GM21825 (cell line): ENCODE data around the gene USP21.

Experiments
- ATAC-seq: cut with Tn5 transposase; IDR thresholded peaks from one replicate; pipeline ENCODE4 v1.9.1; 2021; ENCODE audit warnings: mild to moderate bottlenecking, moderate library complexity; ENCODE audit not compliant: unreplicated experiment

The USP21 gene

GRCh38 chr1:161209790-161210409 is 50.6 kb downstream of the USP21 start:
- peak; percentile 77 for ATAC-seq

DNA sequence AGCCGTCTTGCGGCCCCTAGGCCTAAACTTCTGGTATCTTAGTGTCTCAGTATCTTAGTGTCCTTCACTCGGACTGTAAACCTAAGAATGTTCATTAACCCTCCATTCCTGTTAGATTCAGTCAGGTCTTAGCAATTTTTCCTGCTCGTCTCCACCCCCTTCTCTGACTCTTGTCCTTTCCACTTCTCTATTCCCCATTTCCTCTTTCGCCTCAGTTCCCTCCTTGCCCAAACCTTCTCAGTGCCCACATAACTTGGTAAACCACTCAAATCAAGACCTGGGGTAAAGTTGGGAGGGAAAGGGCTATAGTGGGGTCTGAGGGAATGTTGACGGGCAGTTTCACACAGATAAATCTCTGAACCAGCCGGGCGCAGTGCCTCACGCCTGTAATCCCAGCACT is 55.1 kb downstream of the USP21 start:
- no peak for ATAC-seq

DNA sequence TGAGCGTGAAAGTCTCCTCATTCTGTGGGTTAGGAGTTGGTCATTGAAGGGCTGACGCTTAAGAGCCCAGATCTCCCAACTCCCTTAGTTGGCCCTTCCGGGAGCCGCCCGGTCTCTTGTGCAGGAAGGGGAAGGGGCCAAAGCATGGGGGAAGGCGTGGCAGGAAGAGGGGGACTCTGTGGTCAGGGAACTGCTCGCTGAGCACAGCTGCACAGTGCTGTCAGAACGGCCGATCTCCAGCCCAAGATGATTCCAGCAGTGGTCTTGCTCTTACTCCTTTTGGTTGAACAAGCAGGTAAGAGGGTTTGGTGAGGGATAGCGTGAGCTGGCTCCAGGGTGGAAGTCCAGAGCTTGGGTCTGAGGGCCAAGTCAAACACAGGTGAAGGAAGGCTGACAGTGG is 55.8 kb downstream of the USP21 start, which contains the start of gene FCER1G:
Gene FCER1G, plus strand, starts transcription at position 220 of the 400 bp plus-strand sequence. Its CDS starts 27 bp downstream, at position 247.
- no peak for ATAC-seq
